T-helper 2 cell treated with Interferon-gamma antibody and Interleukin-4, amounts not matched to agents 5 μg/mL and 100 μg/mL, for 36 hours (primary cell): Measurements from ENCODE around the gene HDDC3.
A peak's percentile ranks its signal among the peaks of the same experiment; 100 is the strongest.
"Not testable (repeated sequence)": the region's sequence is repeated elsewhere in the genome, so short reads cannot be mapped to it uniquely, and the experiment has no call there.

ENCODE experiments used
- DNase-seq: peaks from one replicate; pipeline ENCODE4 v3.0.0; 2021; ENCODE audit warnings: low spot score
- H3K27ac Mint-ChIP-seq: one replicate; pipeline ENCODE4 v1.8.0; 2021; ENCODE audit warnings: mild to moderate bottlenecking, mixed read lengths
- H3K27me3 Mint-ChIP-seq: one replicate; pipeline ENCODE4 v1.8.0; 2021; ENCODE audit warnings: low read depth, mixed read lengths
- H3K36me3 Mint-ChIP-seq: one replicate; pipeline ENCODE4 v1.8.0; 2021; ENCODE audit warnings: low read depth, mixed read lengths
- H3K4me1 Mint-ChIP-seq: one replicate; pipeline ENCODE4 v1.8.0; 2021; ENCODE audit warnings: low read depth, mixed read lengths
- H3K4me3 Mint-ChIP-seq: one replicate; pipeline ENCODE4 v1.8.0; 2022; ENCODE audit warnings: mild to moderate bottlenecking, moderate library complexity, mixed read lengths
- H3K9me3 Mint-ChIP-seq: one replicate; pipeline ENCODE4 v1.8.0; 2021; ENCODE audit warnings: mixed read lengths

The HDDC3 gene

GRCh38 chr15:90930861-90931574, 1.3 kb downstream of the HDDC3 start:
- H3K27me3 Mint-ChIP-seq: no peaks in the 10 kb centered on the region
- peaks cover 43% of the 10 kb centered on the region for H3K4me1 Mint-ChIP-seq
- H3K9me3 Mint-ChIP-seq: no peaks in the 10 kb centered on the region
- peaks cover 8% of the 10 kb centered on the region for H3K36me3 Mint-ChIP-seq
- peak overlapping the region; percentile 100 for H3K27ac Mint-ChIP-seq
- DNase-seq: no peak
- H3K4me3 Mint-ChIP-seq: peak overlapping the region; percentile 100

GRCh38 chr15:90929246-90930019, 2.9 kb downstream of the HDDC3 start:
- peaks cover 47% of the 10 kb centered on the region for H3K4me1 Mint-ChIP-seq
- peaks cover 9% of the 10 kb centered on the region for H3K36me3 Mint-ChIP-seq
- peak overlapping the region; percentile 100 for H3K27ac Mint-ChIP-seq
- no peaks in the 10 kb centered on the region for H3K27me3 Mint-ChIP-seq
- H3K4me3 Mint-ChIP-seq: peak overlapping the region; percentile 100
- DNase-seq: no peak
- no peaks in the 10 kb centered on the region for H3K9me3 Mint-ChIP-seq

GRCh38 chr15:90928106-90928505, 4.2 kb downstream of the HDDC3 start:
- Mint-ChIP-seq H3K27ac (peak overlapping the region; percentile 75), H3K4me3 (peak overlapping the region; percentile 72), H3K4me1 (peaks cover 46% of the 10 kb centered on the region), H3K36me3 (peaks cover 11% of the 10 kb centered on the region)
- H3K9me3 Mint-ChIP-seq, DNase-seq, H3K27me3 Mint-ChIP-seq: not testable (repeated sequence)

GRCh38 chr15:90926766-90927165, 5.6 kb downstream of the HDDC3 start:
- Mint-ChIP-seq H3K4me1 (peaks cover 38% of the 10 kb centered on the region), H3K36me3 (peaks cover 17% of the 10 kb centered on the region)
- H3K27ac Mint-ChIP-seq, H3K27me3 Mint-ChIP-seq, H3K4me3 Mint-ChIP-seq, H3K9me3 Mint-ChIP-seq, DNase-seq: not testable (repeated sequence)

- Mint-ChIP-seq H3K4me3 (no peak overlapping the region), H3K27me3 (no peaks in the 10 kb centered on the region), H3K4me1 (peaks cover 21% of the 10 kb centered on the region), H3K36me3 (peaks cover 36% of the 10 kb centered on the region), H3K27ac (peak overlapping the region; percentile 55), H3K9me3 (no peaks in the 10 kb centered on the region)
- DNase-seq: no peak
Observed at GRCh38 chr15:90924375-90924774, 8.0 kb downstream of the HDDC3 start.

GRCh38 chr15:90922712-90923322, 9.5 kb downstream of the HDDC3 start:
- H3K4me3 Mint-ChIP-seq, H3K9me3 Mint-ChIP-seq, H3K27me3 Mint-ChIP-seq, H3K27ac Mint-ChIP-seq: not testable (repeated sequence)
- H3K36me3 Mint-ChIP-seq: peaks cover 43% of the 10 kb centered on the region
- H3K4me1 Mint-ChIP-seq: peaks cover 14% of the 10 kb centered on the region
- DNase-seq: peak; percentile 42

- no peaks in the 10 kb centered on the region for H3K27me3 Mint-ChIP-seq
- H3K27ac Mint-ChIP-seq: peak overlapping the region; percentile 4
- no peak overlapping the region for H3K4me3 Mint-ChIP-seq
- peaks cover 14% of the 10 kb centered on the region for H3K4me1 Mint-ChIP-seq
- H3K9me3 Mint-ChIP-seq: no peaks in the 10 kb centered on the region
- H3K36me3 Mint-ChIP-seq: peaks cover 51% of the 10 kb centered on the region
- no peak for DNase-seq
Observed at GRCh38 chr15:90921887-90922286, 10.5 kb downstream of the HDDC3 start.

GRCh38 chr15:90918835-90919234, 13.5 kb downstream of the HDDC3 start:
- H3K36me3 Mint-ChIP-seq: peaks cover 71% of the 10 kb centered on the region
- H3K27me3 Mint-ChIP-seq: no peaks in the 10 kb centered on the region
- DNase-seq: no peak
- H3K9me3 Mint-ChIP-seq: no peaks in the 10 kb centered on the region
- no peak overlapping the region for H3K4me3 Mint-ChIP-seq
- peaks cover 2% of the 10 kb centered on the region for H3K4me1 Mint-ChIP-seq
- no peak overlapping the region for H3K27ac Mint-ChIP-seq

- peaks cover 76% of the 10 kb centered on the region for H3K36me3 Mint-ChIP-seq
- no peak overlapping the region for H3K4me3 Mint-ChIP-seq
- no peak for DNase-seq
- H3K27ac Mint-ChIP-seq: no peak overlapping the region
- no peaks in the 10 kb centered on the region for H3K9me3 Mint-ChIP-seq
- H3K4me1 Mint-ChIP-seq: no peaks in the 10 kb centered on the region
- no peaks in the 10 kb centered on the region for H3K27me3 Mint-ChIP-seq
Observed at GRCh38 chr15:90918034-90918788, 14.1 kb downstream of the HDDC3 start.

- Mint-ChIP-seq H3K36me3 (peaks cover 82% of the 10 kb centered on the region), H3K4me1 (no peaks in the 10 kb centered on the region), H3K4me3 (no peak overlapping the region), H3K27me3 (no peaks in the 10 kb centered on the region), H3K27ac (no peak overlapping the region), H3K9me3 (no peaks in the 10 kb centered on the region)
- no peak for DNase-seq
Observed at GRCh38 chr15:90917569-90917968, 14.8 kb downstream of the HDDC3 start.

- DNase-seq: no peak
- Mint-ChIP-seq H3K9me3 (no peaks in the 10 kb centered on the region), H3K36me3 (peaks cover 74% of the 10 kb centered on the region), H3K4me1 (no peaks in the 10 kb centered on the region), H3K27me3 (no peaks in the 10 kb centered on the region), H3K27ac (no peak overlapping the region), H3K4me3 (no peak overlapping the region)
Observed at GRCh38 chr15:90916461-90916860, 15.9 kb downstream of the HDDC3 start.

- Mint-ChIP-seq H3K27me3 (no peaks in the 10 kb centered on the region), H3K4me1 (no peaks in the 10 kb centered on the region), H3K36me3 (peaks cover 69% of the 10 kb centered on the region), H3K4me3 (no peak overlapping the region), H3K9me3 (no peaks in the 10 kb centered on the region), H3K27ac (peak overlapping the region; percentile 41)
- no peak for DNase-seq
Observed at GRCh38 chr15:90915808-90916440, 16.4 kb downstream of the HDDC3 start.

GRCh38 chr15:90915216-90915807, 17.0 kb downstream of the HDDC3 start:
- no peak overlapping the region for H3K27ac Mint-ChIP-seq
- no peaks in the 10 kb centered on the region for H3K4me1 Mint-ChIP-seq
- no peak for DNase-seq
- H3K4me3 Mint-ChIP-seq: no peak overlapping the region
- no peaks in the 10 kb centered on the region for H3K9me3 Mint-ChIP-seq
- H3K36me3 Mint-ChIP-seq: peaks cover 69% of the 10 kb centered on the region
- no peaks in the 10 kb centered on the region for H3K27me3 Mint-ChIP-seq
